Ureter (tissue), 1 donor: ENCODE measurements around the gene NEGR1. TPM values are rescaled to one million over a fixed set of nuclear protein-coding genes. Genes with fewer than 3 reads are reported as not detected.

Source experiments
- DNase-seq: peaks from one replicate; pipeline ENCODE4 v3.0.0-alpha.2; 2020; ENCODE audit warnings: low spot score
- total RNA-seq: library from RNA; stranded (reverse); gene quantifications from one replicate; pipeline ENCODE4 v1.2.4, GENCODE V29; 2023
- donor health status: DM: yes; HTN: yes; CAD: no.

The NEGR1 gene
- total RNA-seq, 1 donor from 2014 or later: 10.0 TPM

- no peak for DNase-seq
These were observed 920.3 kb downstream of the NEGR1 start for GRCh38 chr1:71362076-71362475.

GRCh38 chr1:71357708-71358107, 924.6 kb downstream of the NEGR1 start:
- no peak for DNase-seq

GRCh38 chr1:71351438-71351837, 930.9 kb downstream of the NEGR1 start:
- DNase-seq: no peak

GRCh38 chr1:71350805-71351204, 931.5 kb downstream of the NEGR1 start:
- no peak for DNase-seq

GRCh38 chr1:71350330-71350729, 932.0 kb downstream of the NEGR1 start:
- no peak for DNase-seq
